Right lobe of liver (tissue), 6 donors: ENCODE results near the gene TSPO. TPM values are rescaled to one million over a fixed set of nuclear protein-coding genes. Genes with fewer than 3 reads are reported as not detected.

Experiments
- ATAC-seq, 4 donors: fragments of 200-7000 bp; cut with Tn5 transposase; one replicate each; pipeline ENCODE4 v1.9.1; 2020; ENCODE audit warnings: mild to moderate bottlenecking in 4 of 4, moderate library complexity in 4 of 4
- DNase-seq, 3 donors: peaks; one replicate each; pipeline ENCODE4 v3.0.0-alpha.2; 2020
- H3K27ac ChIP-seq, 3 donors: fragments of 200-600 bp; one replicate each; pipeline ENCODE4 v1.8.0; 2022
- H3K27me3 ChIP-seq, 2 donors: fragments of 200-600 bp; one replicate each; pipeline ENCODE4 v1.8.0; 2022
- H3K36me3 ChIP-seq, 4 donors: fragments of 200-600 bp; sonication (generic) in 1 of 4; one replicate each; pipeline versions ENCODE4 v1.5.1 to v1.8.0; 2017 to 2022; ENCODE audit warnings: control low read depth in 1 of 4
- H3K4me1 ChIP-seq, 4 donors: fragments of 200-600 bp; sonication (generic) in 1 of 4; one replicate each; pipeline versions ENCODE4 v1.5.1 to v1.8.0; 2017 to 2022; ENCODE audit warnings: control low read depth in 1 of 4
- H3K4me3 ChIP-seq, 3 donors: fragments of 200-600 bp; one replicate each; pipeline ENCODE4 v1.8.0; 2022
- H3K9me3 ChIP-seq, 4 donors: fragments of 200-600 bp; sonication (generic) in 1 of 4; one replicate each; pipeline versions ENCODE4 v1.5.1 to v1.8.0; 2017 to 2022; ENCODE audit warnings: control low read depth in 1 of 4
- CTCF ChIP-seq, 4 donors: fragments of 200-600 bp in 3 of 4; fragments of 450-650 bp in 1 of 4; IDR thresholded peaks; one replicate each; pipeline versions ENCODE4 v1.5.1 to v1.8.0; 2016 to 2022; ENCODE audit warnings: antibody characterized with exemption in 4 of 4, mild to moderate bottlenecking in 2 of 4
- POLR2A ChIP-seq: fragments of 450-650 bp; IDR thresholded peaks from one replicate; pipeline ENCODE4 v1.6.1; 2017; ENCODE audit warnings: antibody characterized with exemption, mild to moderate bottlenecking
- WGBS: methylation state at CpG from one replicate; pipeline ENCODE4 v1.1.6; 2018; ENCODE audit warnings: low coverage, low lambda C conversion rate; ENCODE audit not compliant: insufficient coverage; ENCODE audit errors: missing lambda C conversion rate; 5-methylcytosine and 5-hydroxymethylcytosine counted together
- intact Hi-C, 2 donors: fragments of 100-400 bp; cut with DNase I; formaldehyde crosslinking; loops; one replicate each; pipeline versions ENCODE4 v1.11.2 to v1.14.1; 2022
- total RNA-seq, 6 experiments: library from RNA; depleted of rRNA in 2 of 6; stranded (reverse); fragments of >200 nt in 2 of 6; fragmentation: NEBNext Ultra II Directional in 3 of 6; extraction: Animal tissue kit (Norgen Biotek cat#: 25700) in 3 of 6; gene quantifications; one replicate each; pipeline versions ENCODE4 v1.1.0 to v1.2.4, GENCODE V29; 2016 to 2023
- donor health status: DM: no; HTN: yes; CAD: no.
- donor health status: DM: no; HTN: no; CAD: no.
- donor health status: DM: no; HTN: no; CAD: no.
- donor health status: DM: no; HTN: yes; CAD: no.
- donor health status: DM: no; HTN: yes; CAD: no.

The TSPO gene
- total RNA-seq, 6 experiments from 2014 or later = 18.1 to 198 (median 31.9) TPM

GRCh38 chr22:43169310-43170130 is 18.2 kb downstream of the TSPO start:
- Histone ChIP-seq H3K9me3 (no peaks in the 10 kb centered on the region), H3K4me1 (no peaks in the 10 kb centered on the region), H3K36me3 (peaks cover 0 to 35% (median 3%) of the 10 kb centered on the region in 4 donors), H3K4me3 (no peak overlapping the region), H3K27ac (no peak overlapping the region), H3K27me3 (no peaks in the 10 kb centered on the region)
- no peak for TF ChIP-seq CTCF (IDR thresholded peaks at IDR 0.05)
- no peak for TF ChIP-seq POLR2A
- intact Hi-C loops = no loop called here
- DNase-seq (no peak), ATAC-seq (no peak)
- 100% methylated on average over 2 of the region's 23 CpGs for WGBS

GRCh38 chr22:43170131-43170480 is 18.7 kb downstream of the TSPO start:
- no peaks in the 10 kb centered on the region for H3K27me3 ChIP-seq
- no peak for TF ChIP-seq CTCF (IDR thresholded peaks at IDR 0.05)
- no peak for TF ChIP-seq POLR2A
- no peak overlapping the region for H3K27ac ChIP-seq
- intact Hi-C loops = no loop called here
- DNase-seq = no peak
- no peaks in the 10 kb centered on the region for H3K4me1 ChIP-seq
- WGBS = no CpG with 5 or more reads among the region's 9 CpGs
- H3K4me3 ChIP-seq = no peak overlapping the region
- peaks cover 0 to 41% (median 6%) of the 10 kb centered on the region in 4 donors for H3K36me3 ChIP-seq
- no peak for ATAC-seq
- H3K9me3 ChIP-seq = no peaks in the 10 kb centered on the region

GRCh38 chr22:43171019-43171491 is 19.7 kb downstream of the TSPO start:
- 40% methylated on average over 1 of the region's 14 CpGs for WGBS
- no peaks in the 10 kb centered on the region for H3K27me3 ChIP-seq
- intact Hi-C loops = no loop called here
- ATAC-seq (no peak), DNase-seq (no peak)
- TF ChIP-seq POLR2A (no peak), CTCF (IDR thresholded peaks at IDR 0.05) (no peak)
- H3K4me1 ChIP-seq = no peaks in the 10 kb centered on the region
- peaks cover 0 to 50% (median 8%) of the 10 kb centered on the region in 4 donors for H3K36me3 ChIP-seq
- no peak overlapping the region for H3K27ac ChIP-seq
- no peak overlapping the region for H3K4me3 ChIP-seq
- H3K9me3 ChIP-seq = no peaks in the 10 kb centered on the region

- Histone ChIP-seq H3K27ac (no peak overlapping the region), H3K4me3 (no peak overlapping the region)
- ATAC-seq = no peak
Observed at GRCh38 chr22:43171607-43172006, 20.2 kb downstream of the TSPO start.

More at GRCh38 chr22:43171607-43172006, 20.2 kb downstream of the TSPO start:
- intact Hi-C loops = no loop called here
- Histone ChIP-seq H3K27me3 (no peaks in the 10 kb centered on the region), H3K9me3 (no peaks in the 10 kb centered on the region), H3K4me1 (no peaks in the 10 kb centered on the region), H3K36me3 (peaks cover 0 to 50% (median 8%) of the 10 kb centered on the region in 4 donors)
- TF ChIP-seq POLR2A (no peak), CTCF (IDR thresholded peaks at IDR 0.05) (no peak)
- DNase-seq = no peak
- no CpG with 5 or more reads among the region's 12 CpGs for WGBS
